A549 (cell line): ENCODE data around the gene HNRNPUL2. TPM values are rescaled to one million over a fixed set of nuclear protein-coding genes. Genes with fewer than 3 reads are reported as not detected.
A peak's percentile ranks its signal among the peaks of the same experiment; 100 is the strongest.

ENCODE experiments used
- ATAC-seq, 2 experiments: fragments of 200-7000 bp in 1 of 2; fragments of >200 bp in 1 of 2; cut with Nextera tagmentation in 1 of 2; cut with Tn5 transposase in 1 of 2; 3 replicates each; pipeline versions ENCODE4 v1.8.0 to v1.9.1; 2018 to 2020; ENCODE audit warnings: mild to moderate bottlenecking in 1 of 2, moderate library complexity in 1 of 2
- CTCF ChIA-PET: fragments of 300-600 bp; sonication (Branson Sonifier 250); formaldehyde crosslinking; extraction: SDS; loops from one replicate; lab custom pipeline; 2021; ENCODE audit warnings: antibody characterized with exemption, inconsistent platforms; lab: Yijun Ruan, JAX
- POLR2A ChIA-PET: fragments of 350-600 bp; formaldehyde crosslinking; extraction: SDS; loops from one replicate; lab custom pipeline; 2021; ENCODE audit warnings: antibody characterized with exemption, inconsistent platforms; lab: Yijun Ruan, JAX
- DNase-seq, 2 experiments: peaks; one replicate each; pipeline versions ENCODE4 v3.0.0 to v3.0.0-alpha.2; 2011 to 2016; ENCODE audit warnings: low read depth in 1 of 2, low spot score in 1 of 2
- FAIRE-seq: peaks from 2 replicates; lab custom pipeline; 2011; peaks lifted over from hg19 to GRCh38; lab: Jason Lieb, UNC
- H3K27ac ChIP-seq, 2 experiments: fragments of >200 bp; sonication (Bioruptor Twin); formaldehyde crosslinking; 3 replicates each; pipeline ENCODE4 v1.5.1; 2016 to 2017
- H3K4me1 ChIP-seq: fragments of >200 bp; sonication (Bioruptor Twin); formaldehyde crosslinking; 3 replicates; pipeline ENCODE4 v1.6.1; 2016
- H3K4me2 ChIP-seq: fragments of >200 bp; sonication (Bioruptor Twin); formaldehyde crosslinking; 3 replicates; pipeline ENCODE4 v1.6.1; 2016
- H3K4me3 ChIP-seq: fragments of >200 bp; sonication (Bioruptor Twin); formaldehyde crosslinking; 3 replicates; pipeline ENCODE4 v1.5.1; 2016
- H3K9me3 ChIP-seq: fragments of >200 bp; sonication (Bioruptor Twin); formaldehyde crosslinking; 3 replicates; pipeline ENCODE4 v1.6.1; 2016
- CBX2 ChIP-seq: fragments of 200-600 bp; sonication (generic); IDR thresholded peaks from 2 replicates; pipeline ENCODE4 v1.6.1; 2016; ENCODE audit warnings: low read depth, mild to moderate bottlenecking, borderline replicate concordance
- CEBPB ChIP-seq, 2 experiments: fragments of >200 bp in 1 of 2; sonication (Bioruptor Twin) in 1 of 2; formaldehyde crosslinking in 1 of 2; IDR thresholded peaks; 2 replicates each; pipeline ENCODE4 v1.6.1; 2012 to 2016
- CHD2 ChIP-seq: fragments of 150-350 bp; IDR thresholded peaks from 2 replicates; pipeline ENCODE4 v1.6.1; 2014; ENCODE audit warnings: low read length; ENCODE audit not compliant: partially characterized antibody
- CHD4 ChIP-seq: fragments of 200-600 bp; sonication (generic); IDR thresholded peaks from 2 replicates; pipeline ENCODE4 v1.6.1; 2016; ENCODE audit warnings: antibody characterized with exemption, mild to moderate bottlenecking, borderline replicate concordance
- EHF ChIP-seq: fragments of 250-450 bp; sonication (Bioruptor Pico); IDR thresholded peaks from 2 replicates; pipeline ENCODE4 v1.5.0; 2020; ENCODE audit warnings: mild to moderate bottlenecking
- EHMT2 ChIP-seq: fragments of 200-600 bp; sonication (generic); IDR thresholded peaks from 2 replicates; pipeline ENCODE4 v1.6.1; 2016; ENCODE audit warnings: antibody characterized with exemption, low read depth, mild to moderate bottlenecking, moderate library complexity
- EP300 ChIP-seq, 2 experiments: fragments of >200 bp; sonication (Bioruptor Twin); formaldehyde crosslinking; IDR thresholded peaks; 2 replicates in 1 of 2; 3 replicates in 1 of 2; pipeline ENCODE4 v1.6.1; 2016 to 2017
- FOSB ChIP-seq: fragments of 250-450 bp; sonication (Bioruptor Pico); IDR thresholded peaks from 2 replicates; pipeline ENCODE4 v1.5.0; 2020; ENCODE audit warnings: mild to moderate bottlenecking, moderate library complexity
- FOSL2 ChIP-seq, 2 experiments: fragments of 450-650 bp in 1 of 2; fragments of >200 bp in 1 of 2; sonication (Bioruptor Twin) in 1 of 2; formaldehyde crosslinking; IDR thresholded peaks; 2 replicates each; pipeline versions ENCODE4 v1.5.0 to v1.6.1; 2016 to 2020; ENCODE audit warnings: mild to moderate bottlenecking in 1 of 2, moderate library complexity in 1 of 2
- FOXS1 ChIP-seq: fragments of 250-450 bp; sonication (Bioruptor Pico); IDR thresholded peaks from 2 replicates; pipeline ENCODE4 v1.5.0; 2020; ENCODE audit warnings: mild to moderate bottlenecking, moderate library complexity
- HDAC2 ChIP-seq: fragments of 200-600 bp; sonication (generic); IDR thresholded peaks from 2 replicates; pipeline ENCODE4 v1.6.1; 2016
- JUN ChIP-seq, 2 experiments: fragments of >200 bp; sonication (Bioruptor Twin); formaldehyde crosslinking; IDR thresholded peaks; 2 replicates in 1 of 2; 3 replicates in 1 of 2; pipeline ENCODE4 v1.6.1; 2016 to 2017
- JUNB ChIP-seq: fragments of >200 bp; sonication (Bioruptor Twin); formaldehyde crosslinking; IDR thresholded peaks from 2 replicates; pipeline ENCODE4 v1.6.1; 2016
- KDM1A ChIP-seq: fragments of 200-600 bp; sonication (generic); IDR thresholded peaks from 2 replicates; pipeline ENCODE4 v1.6.1; 2016; ENCODE audit warnings: low read depth, mild to moderate bottlenecking
- KDM5A ChIP-seq: fragments of 200-600 bp; sonication (generic); IDR thresholded peaks from 2 replicates; pipeline ENCODE4 v1.6.1; 2016; ENCODE audit warnings: antibody characterized with exemption, mild to moderate bottlenecking
- MAZ ChIP-seq: fragments of 150-350 bp; IDR thresholded peaks from 2 replicates; pipeline ENCODE4 v1.6.1; 2014; ENCODE audit warnings: antibody characterized with exemption, low read depth, low read length, borderline replicate concordance
- MYC ChIP-seq: IDR thresholded peaks from 2 replicates; pipeline ENCODE4 v1.6.1; 2012; ENCODE audit warnings: mild to moderate bottlenecking, inconsistent platforms, low read length, improper control_type of control experiment, borderline replicate concordance
- NFE2L2 ChIP-seq: fragments of 150-350 bp; conservative IDR thresholded peaks from 2 replicates; pipeline ENCODE4 v1.6.1; 2014; ENCODE audit warnings: low read length
- PHF8 ChIP-seq: fragments of 200-600 bp; sonication (generic); IDR thresholded peaks from 2 replicates; pipeline ENCODE4 v1.6.1; 2016; ENCODE audit warnings: low read depth, mild to moderate bottlenecking, antibody characterized with exemption, moderate library complexity, borderline replicate concordance
- POLR2A ChIP-seq: IDR thresholded peaks from 2 replicates; pipeline ENCODE4 v1.6.1; 2012; ENCODE audit warnings: mild to moderate bottlenecking, low read length
- POLR2AphosphoS2 ChIP-seq: conservative IDR thresholded peaks from 2 replicates; pipeline ENCODE4 v1.6.1; 2012; ENCODE audit warnings: low read length, improper control_type of control experiment, inconsistent platforms
- RAD21 ChIP-seq, 2 experiments: fragments of >200 bp in 1 of 2; sonication (Bioruptor Twin) in 1 of 2; formaldehyde crosslinking in 1 of 2; IDR thresholded peaks in 1 of 2; conservative IDR thresholded peaks in 1 of 2; 2 replicates in 1 of 2; 3 replicates in 1 of 2; pipeline ENCODE4 v1.6.1; 2012 to 2018; ENCODE audit warnings: inconsistent platforms in 1 of 2
- SMC3 ChIP-seq: fragments of >200 bp; sonication (Bioruptor Twin); formaldehyde crosslinking; IDR thresholded peaks from 3 replicates; pipeline ENCODE4 v1.6.1; 2018; ENCODE audit warnings: inconsistent platforms
- TFCP2L1 ChIP-seq: fragments of 250-450 bp; sonication (Bioruptor Pico); IDR thresholded peaks from 2 replicates; pipeline ENCODE4 v1.5.0; 2021; ENCODE audit warnings: mild to moderate bottlenecking
- ZC3H11A ChIP-seq: fragments of 450-650 bp; IDR thresholded peaks from 2 replicates; pipeline ENCODE4 v1.6.1; 2014; ENCODE audit warnings: antibody characterized with exemption, mild to moderate bottlenecking
- WGBS: methylation state at CpG from one replicate; pipeline ENCODE4 v1.1.6; 2017; ENCODE audit errors: missing lambda C conversion rate; 5-methylcytosine and 5-hydroxymethylcytosine counted together
- polyA plus RNA-seq, 4 experiments: library from polyadenylated mRNA; depleted of rRNA in 3 of 4; stranded (reverse); fragments of >200 nt; fragmentation: RNase III in 1 of 4; extraction: RNeasy Plus Mini Kit Qiagen cat#74134 plus additional on column Dnase treatment in 1 of 4; gene quantifications; 2 replicates in 3 of 4; 3 replicates in 1 of 4; pipeline ENCODE4 v1.2.3, GENCODE V29; 2011 to 2017
- TF ChIP-seq, protein P1 (sequence below): IDR thresholded peaks from 2 replicates; pipeline ENCODE4 v1.6.1; 2012
- TF ChIP-seq, protein P2 (sequence below): fragments of >200 bp; sonication (Bioruptor Twin); formaldehyde crosslinking; IDR thresholded peaks from 2 replicates; pipeline ENCODE4 v1.6.1; 2016
- TF ChIP-seq, protein P3 (sequence below): fragments of 250-450 bp; sonication (Bioruptor Pico); IDR thresholded peaks from 2 replicates; pipeline ENCODE4 v1.5.0; 2020; ENCODE audit warnings: low read depth, mild to moderate bottlenecking, moderate library complexity
- TF ChIP-seq, protein P4 (sequence below): IDR thresholded peaks from 2 replicates; pipeline ENCODE4 v1.6.1; 2012
- TF ChIP-seq, protein P5 (sequence below): fragments of 450-650 bp; IDR thresholded peaks from 2 replicates; pipeline ENCODE4 v1.6.1; 2014; ENCODE audit warnings: antibody characterized with exemption
- TF ChIP-seq, protein P6 (sequence below): IDR thresholded peaks from 2 replicates; pipeline ENCODE4 v1.6.1; 2012; ENCODE audit warnings: low read depth, borderline replicate concordance

HNRNPUL2 gene
- polyA plus RNA-seq, 2 of the 4 experiments (the other 2 are of a cell fraction): 31.4 to 74.4 TPM

DNA sequence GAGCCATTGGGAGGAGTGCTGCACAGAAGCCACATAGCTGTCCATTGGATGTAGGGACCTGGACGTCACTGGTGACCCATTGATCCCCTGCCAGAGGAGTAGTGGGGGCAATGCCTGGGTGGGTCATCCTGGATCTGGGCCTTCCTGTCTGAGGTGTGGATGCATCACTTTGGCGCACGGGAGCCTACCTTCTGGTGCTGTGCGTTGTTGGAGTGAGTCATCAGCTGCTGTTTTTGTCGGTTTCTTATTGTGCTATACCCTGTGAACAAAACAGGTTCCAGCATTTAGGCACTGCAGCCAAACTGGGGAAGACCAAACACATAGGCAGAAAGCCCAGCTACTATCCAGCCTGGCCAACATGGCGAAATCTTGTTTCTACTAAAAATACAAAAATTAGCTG is 47.1 kb upstream of the HNRNPUL2 start:
- no peaks in the 10 kb centered on the region for H3K9me3 ChIP-seq
- TF ChIP-seq FOSL2 (IDR thresholded peaks at IDR 0.05) (no peak), FOSL2 (CRISPR knock-in tag; IDR thresholded peaks at IDR 0.05) (peak; percentile 10; the same call in 1 of the 2 replicates), CEBPB (IDR thresholded peaks at IDR 0.05) (no peak), EP300 (IDR thresholded peaks at IDR 0.05) (no peak)
- H3K4me3 ChIP-seq: no peak overlapping the region
- ATAC-seq (no peak), FAIRE-seq (no peak), DNase-seq (no peak)
- peaks cover 15% of the 10 kb centered on the region for H3K4me1 ChIP-seq
- H3K4me2 ChIP-seq: no peak overlapping the region
- 89% methylated on average over 6 of the region's 6 CpGs for WGBS
- POLR2A ChIA-PET: interaction anchor here (0.7 to 1.0 kb wide), 2 partner anchors 58 to 70 kb away, joined by 4 to 5 read pairs; no protein-coding TSS in a partner anchor
- CTCF ChIA-PET: interaction anchor here (1.2 to 13.8 kb wide), 2 partner anchors 13 to 31 kb away, joined by 3 to 211 read pairs; partner anchors contain the start of genes NXF1 and TMEM179B
- H3K27ac ChIP-seq: no peak overlapping the region

DNA sequence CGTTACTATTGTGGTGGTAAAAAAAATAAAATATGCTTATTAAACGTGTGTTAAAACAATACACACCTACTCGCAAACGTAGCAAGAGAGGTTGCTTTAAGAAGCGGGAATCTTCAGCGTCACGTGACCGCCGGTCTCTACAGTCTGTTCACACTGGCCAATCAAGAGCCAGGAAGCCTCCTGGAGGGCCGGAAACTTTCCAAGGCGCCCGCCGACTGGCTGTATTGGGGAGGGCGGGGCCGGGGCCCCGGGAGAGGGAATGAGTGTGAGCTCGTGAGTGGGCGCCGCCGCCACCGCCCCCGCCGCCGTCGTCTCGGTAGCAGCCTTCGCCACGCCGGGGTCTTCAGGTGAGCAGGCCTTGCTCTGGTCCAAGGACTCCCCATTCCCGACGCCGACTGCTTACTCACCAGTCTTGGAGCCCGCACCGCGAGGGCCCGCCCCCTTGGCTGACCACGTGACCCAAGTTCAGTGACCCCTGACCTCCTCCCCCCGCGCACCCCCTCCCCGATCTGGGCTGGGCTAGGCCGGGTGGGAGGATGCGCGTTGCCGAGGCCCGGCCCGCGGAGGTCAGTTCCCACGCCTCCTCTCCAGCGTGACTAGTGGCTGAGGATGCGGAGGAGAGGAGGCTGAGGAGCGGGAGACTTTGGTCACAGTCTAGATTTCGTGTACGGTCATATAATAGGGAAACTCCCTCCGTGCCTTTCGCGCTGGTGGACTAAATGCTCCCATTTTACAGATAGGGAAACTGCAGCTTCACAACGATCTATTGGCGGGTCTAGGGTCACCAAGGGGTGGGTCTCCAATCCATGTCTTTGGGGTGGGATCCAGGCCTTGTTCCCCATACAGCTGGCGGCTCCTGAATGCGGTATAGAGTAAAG is 44.1 kb upstream of the HNRNPUL2 start, which contains the start of gene TAF6L:
Gene TAF6L (plus strand): TSS at position 253 of the 878 bp plus-strand sequence. CDS start 4,388 bp downstream, outside the sequence.
- H3K4me1 ChIP-seq: peaks cover 15% of the 10 kb centered on the region
- ATAC-seq: peak; percentile 96 to 97
- 2% methylated on average over 40 of the region's 60 CpGs for WGBS
- ChIA-PET CTCF (interaction anchor here (0.7 to 13.8 kb wide), 6 partner anchors 10 to 159 kb away, joined by 3 to 211 read pairs (median 4); partner anchors contain the start of genes POLR2G and TMEM179B), POLR2A (interaction anchor here (0.5 to 6.8 kb wide), 12 partner anchors 9 to 180 kb away, joined by 3 to 63 read pairs (median 6); partner anchors contain the start of genes B3GAT3, C11orf98, CSKMT and HNRNPUL2)
- peak within 1 kb of the TSS; percentile 93 to 94 for H3K27ac ChIP-seq
- peak within 1 kb of the TSS; percentile 78 for H3K4me3 ChIP-seq
- FAIRE-seq: no peak
- H3K9me3 ChIP-seq: no peaks in the 10 kb centered on the region
- H3K4me2 ChIP-seq: peak within 1 kb of the TSS; percentile 75
- peak; percentile 97 to 98 for DNase-seq
- TF ChIP-seq FOSB (CRISPR knock-in tag): no peak
- no peak for TF ChIP-seq EHMT2
- TF ChIP-seq, protein P1, sequence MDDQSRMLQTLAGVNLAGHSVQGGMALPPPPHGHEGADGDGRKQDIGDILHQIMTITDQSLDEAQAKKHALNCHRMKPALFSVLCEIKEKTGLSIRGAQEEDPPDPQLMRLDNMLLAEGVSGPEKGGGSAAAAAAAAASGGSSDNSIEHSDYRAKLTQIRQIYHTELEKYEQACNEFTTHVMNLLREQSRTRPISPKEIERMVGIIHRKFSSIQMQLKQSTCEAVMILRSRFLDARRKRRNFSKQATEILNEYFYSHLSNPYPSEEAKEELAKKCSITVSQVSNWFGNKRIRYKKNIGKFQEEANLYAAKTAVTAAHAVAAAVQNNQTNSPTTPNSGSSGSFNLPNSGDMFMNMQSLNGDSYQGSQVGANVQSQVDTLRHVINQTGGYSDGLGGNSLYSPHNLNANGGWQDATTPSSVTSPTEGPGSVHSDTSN: no peak
- no peak for TF ChIP-seq CBX2
- TF ChIP-seq, protein P2, sequence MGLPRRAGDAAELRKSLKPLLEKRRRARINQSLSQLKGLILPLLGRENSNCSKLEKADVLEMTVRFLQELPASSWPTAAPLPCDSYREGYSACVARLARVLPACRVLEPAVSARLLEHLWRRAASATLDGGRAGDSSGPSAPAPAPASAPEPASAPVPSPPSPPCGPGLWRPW: no peak
- TF ChIP-seq CHD2: peak; percentile 42
- TF ChIP-seq CEBPB (IDR thresholded peaks at IDR 0.05): no peak
- TF ChIP-seq, protein P3, sequence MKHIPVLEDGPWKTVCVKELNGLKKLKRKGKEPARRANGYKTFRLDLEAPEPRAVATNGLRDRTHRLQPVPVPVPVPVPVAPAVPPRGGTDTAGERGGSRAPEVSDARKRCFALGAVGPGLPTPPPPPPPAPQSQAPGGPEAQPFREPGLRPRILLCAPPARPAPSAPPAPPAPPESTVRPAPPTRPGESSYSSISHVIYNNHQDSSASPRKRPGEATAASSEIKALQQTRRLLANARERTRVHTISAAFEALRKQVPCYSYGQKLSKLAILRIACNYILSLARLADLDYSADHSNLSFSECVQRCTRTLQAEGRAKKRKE (CRISPR knock-in tag): no peak
- peak; percentile 87 for TF ChIP-seq HDAC2
- no peak for TF ChIP-seq SMC3
- no peak for TF ChIP-seq EP300 (IDR thresholded peaks at IDR 0.05)
- TF ChIP-seq POLR2AphosphoS2: no peak
- no peak for TF ChIP-seq KDM5A
- no peak for TF ChIP-seq JUNB
- TF ChIP-seq KDM1A: peak; percentile 96
- TF ChIP-seq, protein P4, sequence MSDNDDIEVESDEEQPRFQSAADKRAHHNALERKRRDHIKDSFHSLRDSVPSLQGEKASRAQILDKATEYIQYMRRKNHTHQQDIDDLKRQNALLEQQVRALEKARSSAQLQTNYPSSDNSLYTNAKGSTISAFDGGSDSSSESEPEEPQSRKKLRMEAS: peak; percentile 79
- no peak for TF ChIP-seq FOSL2 (IDR thresholded peaks at IDR 0.05)
- no peak for TF ChIP-seq FOSL2 (CRISPR knock-in tag; IDR thresholded peaks at IDR 0.05)
- TF ChIP-seq EHF (CRISPR knock-in tag): no peak
- TF ChIP-seq JUN (IDR thresholded peaks at IDR 0.05): peak; percentile 52 to 76; a peak in 4 of 5 replicates
- TF ChIP-seq POLR2A: peak; percentile 55
- TF ChIP-seq, protein P5, sequence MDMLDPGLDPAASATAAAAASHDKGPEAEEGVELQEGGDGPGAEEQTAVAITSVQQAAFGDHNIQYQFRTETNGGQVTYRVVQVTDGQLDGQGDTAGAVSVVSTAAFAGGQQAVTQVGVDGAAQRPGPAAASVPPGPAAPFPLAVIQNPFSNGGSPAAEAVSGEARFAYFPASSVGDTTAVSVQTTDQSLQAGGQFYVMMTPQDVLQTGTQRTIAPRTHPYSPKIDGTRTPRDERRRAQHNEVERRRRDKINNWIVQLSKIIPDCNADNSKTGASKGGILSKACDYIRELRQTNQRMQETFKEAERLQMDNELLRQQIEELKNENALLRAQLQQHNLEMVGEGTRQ: peak; percentile 96
- TF ChIP-seq MAZ: peak; percentile 94
- no peak; the same call in 1 of the 2 replicates for TF ChIP-seq MYC
- TF ChIP-seq, protein P6, sequence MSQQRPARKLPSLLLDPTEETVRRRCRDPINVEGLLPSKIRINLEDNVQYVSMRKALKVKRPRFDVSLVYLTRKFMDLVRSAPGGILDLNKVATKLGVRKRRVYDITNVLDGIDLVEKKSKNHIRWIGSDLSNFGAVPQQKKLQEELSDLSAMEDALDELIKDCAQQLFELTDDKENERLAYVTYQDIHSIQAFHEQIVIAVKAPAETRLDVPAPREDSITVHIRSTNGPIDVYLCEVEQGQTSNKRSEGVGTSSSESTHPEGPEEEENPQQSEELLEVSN: peak; percentile 61; the same call in 1 of the 2 replicates
- no peak for TF ChIP-seq FOXS1 (CRISPR knock-in tag)
- TF ChIP-seq ZC3H11A: no peak
- 0 out of 2 replicates have a peak, but pooled peaks have one; percentile 48 for TF ChIP-seq PHF8
- no peak for TF ChIP-seq TFCP2L1
- TF ChIP-seq NFE2L2: no peak
- TF ChIP-seq CHD4: 0 out of 2 replicates have a peak, but pooled peaks have one; percentile 31
- no peak for TF ChIP-seq RAD21 (conservative IDR thresholded peaks at IDR 0.05 in 1 of 2, IDR thresholded peaks at IDR 0.05 in 1 of 2)
